Activated naive CD4-positive, alpha-beta T cell treated with Interleukin-2 at 50 U/mL for 16 hours (primary cell): ENCODE measurements around the gene CDADC1.
A peak's percentile ranks its signal among the peaks of the same experiment; 100 is the strongest.
"Not testable (repeated sequence)": the region's sequence is repeated elsewhere in the genome, so short reads cannot be mapped to it uniquely, and the experiment has no call there.

Experiments
- DNase-seq: peaks from one replicate; pipeline ENCODE4 v3.0.0-alpha.2; 2020

Gene CDADC1

GRCh38 chr13:49240017-49240416 is 7.7 kb upstream of the CDADC1 start:
- DNase-seq = peak; percentile 41

DNA sequence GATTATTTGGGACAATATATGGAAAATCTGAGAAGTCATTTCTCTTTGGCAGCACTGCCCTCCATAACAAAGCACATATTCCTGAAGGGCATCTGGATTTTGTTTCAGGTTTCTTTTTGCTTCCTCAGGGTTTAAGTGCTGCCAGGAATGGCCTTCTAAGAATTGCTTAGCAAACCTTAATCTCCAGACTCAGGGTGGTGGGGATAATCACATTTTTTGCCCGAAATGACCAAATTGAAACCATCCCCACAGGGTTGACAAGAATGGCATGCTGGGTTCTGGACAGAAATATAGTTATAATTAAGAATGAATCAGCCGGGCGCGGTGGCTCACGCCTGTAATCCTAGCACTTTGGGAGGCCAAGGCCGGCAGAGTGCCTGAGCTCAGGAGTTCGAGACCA is 6.4 kb upstream of the CDADC1 start:
- no peak for DNase-seq

DNA sequence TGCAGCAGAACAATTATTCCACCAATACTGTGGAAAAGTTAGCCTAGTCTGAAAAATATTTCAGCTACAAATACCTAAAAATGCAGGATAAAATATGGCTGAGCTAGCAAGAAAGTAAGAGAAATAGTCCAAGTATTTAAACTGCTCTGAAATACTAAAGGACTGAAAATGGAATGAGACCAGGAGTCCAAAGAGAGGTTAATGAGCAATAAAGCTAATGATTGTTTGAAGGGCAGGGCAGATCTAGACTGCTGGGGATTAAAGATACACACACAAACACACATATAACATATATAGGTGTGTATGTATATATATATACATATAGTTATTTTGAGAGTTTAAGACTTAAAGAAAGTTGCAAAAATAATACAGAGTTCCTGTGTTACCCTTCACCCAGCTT is 2.6 kb upstream of the CDADC1 start:
- no peak for DNase-seq

- DNase-seq = no peak
Observed at GRCh38 chr13:49246850-49247642, 679 bp upstream of the CDADC1 start.

GRCh38 chr13:49248622-49249002 is 887 bp downstream of the CDADC1 start:
- DNase-seq = no peak

GRCh38 chr13:49251326-49251725 is 3.6 kb downstream of the CDADC1 start:
- DNase-seq = no peak

- no peak for DNase-seq
Observed at GRCh38 chr13:49253310-49253709, 5.6 kb downstream of the CDADC1 start.

GRCh38 chr13:49254007-49254406 is 6.3 kb downstream of the CDADC1 start:
- no peak for DNase-seq

GRCh38 chr13:49256841-49257240 is 9.1 kb downstream of the CDADC1 start:
- no peak for DNase-seq

- DNase-seq = no peak
Observed at GRCh38 chr13:49258089-49258796, 10.5 kb downstream of the CDADC1 start.

GRCh38 chr13:49259586-49259985 is 11.9 kb downstream of the CDADC1 start:
- no peak for DNase-seq

- DNase-seq = no peak
Observed at GRCh38 chr13:49262634-49263033, 14.9 kb downstream of the CDADC1 start.

- DNase-seq = no peak
Observed at GRCh38 chr13:49265822-49266221, 18.1 kb downstream of the CDADC1 start.

DNA sequence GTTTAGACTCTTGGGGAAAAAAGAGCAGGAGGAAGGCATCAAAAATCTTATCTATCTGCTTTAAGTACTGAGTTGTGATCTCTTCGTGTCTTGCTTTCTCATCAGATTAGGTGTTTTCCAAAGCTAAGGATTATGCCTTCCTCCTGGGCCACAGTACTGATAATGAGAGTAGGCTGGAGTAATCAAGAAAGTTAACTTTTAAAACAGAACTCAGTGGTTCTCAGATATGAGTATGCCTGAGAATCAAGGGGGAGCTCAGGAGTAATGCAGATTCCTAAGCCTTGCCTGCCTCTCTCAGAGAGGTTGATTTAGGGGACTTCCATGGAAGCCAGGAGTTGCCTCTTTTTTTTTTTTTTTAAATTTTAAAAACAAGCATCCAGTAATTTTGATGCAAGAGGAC is 23.5 kb downstream of the CDADC1 start:
- DNase-seq = no peak

DNA sequence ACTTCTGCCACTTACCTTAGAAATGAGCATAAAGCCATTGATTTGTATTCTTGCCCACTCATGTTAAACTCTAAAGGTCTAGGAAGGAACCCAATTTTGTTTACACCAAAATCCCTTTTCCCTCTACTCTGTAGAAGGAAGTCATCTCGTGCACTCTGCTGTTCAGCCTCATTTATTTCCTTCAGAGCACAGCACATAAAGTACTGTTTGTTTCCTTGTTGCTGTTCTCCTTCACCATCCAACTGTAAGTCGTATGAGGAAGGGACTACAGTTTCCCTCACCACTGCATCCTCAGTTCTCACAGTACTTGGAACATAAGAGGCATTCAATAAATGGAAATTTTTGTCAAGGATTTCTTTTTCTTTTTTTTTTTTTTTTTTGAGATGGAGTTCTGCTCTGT is 24.6 kb downstream of the CDADC1 start:
- no peak for DNase-seq

GRCh38 chr13:49278211-49278610 is 30.5 kb downstream of the CDADC1 start:
- DNase-seq = no peak

DNA sequence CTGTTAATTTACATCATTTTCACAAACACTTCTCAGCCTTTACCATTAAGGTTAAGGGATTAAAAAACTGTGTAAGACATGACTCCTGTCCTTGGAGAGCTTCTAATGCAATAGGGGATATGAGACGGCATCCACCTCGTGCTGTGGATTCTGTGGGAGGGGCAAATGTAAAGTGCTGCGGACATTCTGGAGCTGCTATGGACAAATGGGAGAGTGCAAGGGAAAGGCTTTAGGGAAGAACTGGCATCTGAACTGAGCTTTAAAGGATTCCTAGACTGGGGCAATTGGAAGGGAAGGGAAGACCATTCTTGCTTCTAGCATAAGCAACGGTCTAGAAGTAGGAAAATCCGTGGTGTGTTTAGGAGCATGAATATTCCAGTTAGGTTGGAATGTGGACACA is 31.4 kb downstream of the CDADC1 start:
- no peak for DNase-seq

GRCh38 chr13:49279885-49280284 is 32.2 kb downstream of the CDADC1 start:
- DNase-seq = no peak

- no peak for DNase-seq
Observed at GRCh38 chr13:49287995-49288394, 40.3 kb downstream of the CDADC1 start.

DNA sequence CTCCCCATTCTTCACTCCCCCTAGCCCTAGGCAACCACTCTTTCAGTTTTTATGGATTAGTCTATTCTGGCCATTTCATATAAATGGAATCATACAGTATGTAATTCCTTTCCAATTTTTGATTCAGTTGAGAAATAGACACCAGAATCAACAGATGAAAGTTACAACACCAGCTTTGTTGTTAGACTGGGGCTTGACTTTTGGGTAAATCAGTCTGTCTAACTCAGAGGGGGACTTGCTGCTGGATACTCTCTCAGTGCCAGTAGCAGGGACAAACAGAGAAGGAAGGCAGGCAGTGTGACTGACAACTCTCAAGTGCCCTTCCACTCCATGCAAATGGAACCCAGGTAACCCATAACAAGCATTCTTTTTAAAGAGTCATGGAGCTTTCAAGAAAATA is 40.7 kb downstream of the CDADC1 start:
- no peak for DNase-seq

GRCh38 chr13:49292742-49293486 is 45.2 kb downstream of the CDADC1 start:
- no peak for DNase-seq

DNA sequence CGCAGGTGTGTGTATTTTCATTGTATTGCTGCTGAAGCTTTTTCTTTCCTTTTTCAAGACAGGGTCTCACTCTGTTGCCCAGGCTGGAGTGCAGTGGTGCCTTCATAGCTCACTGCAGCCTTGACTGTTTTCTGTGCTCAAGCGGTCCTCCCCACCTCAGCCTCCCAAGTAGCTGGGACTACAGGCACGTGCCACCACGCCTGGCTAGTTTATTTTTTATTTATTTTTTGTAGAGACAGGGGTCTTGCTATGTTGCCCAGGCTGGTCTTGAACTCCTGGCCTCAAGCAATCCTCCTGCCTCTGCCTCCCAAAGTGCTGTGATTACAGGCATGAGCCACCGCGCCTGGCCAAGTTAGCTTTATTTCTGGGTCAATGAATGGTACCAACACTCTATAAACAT is 47.0 kb downstream of the CDADC1 start:
- not testable (repeated sequence) for DNase-seq

- no peak for DNase-seq
Observed at GRCh38 chr13:49295244-49295643, 47.5 kb downstream of the CDADC1 start.

DNA sequence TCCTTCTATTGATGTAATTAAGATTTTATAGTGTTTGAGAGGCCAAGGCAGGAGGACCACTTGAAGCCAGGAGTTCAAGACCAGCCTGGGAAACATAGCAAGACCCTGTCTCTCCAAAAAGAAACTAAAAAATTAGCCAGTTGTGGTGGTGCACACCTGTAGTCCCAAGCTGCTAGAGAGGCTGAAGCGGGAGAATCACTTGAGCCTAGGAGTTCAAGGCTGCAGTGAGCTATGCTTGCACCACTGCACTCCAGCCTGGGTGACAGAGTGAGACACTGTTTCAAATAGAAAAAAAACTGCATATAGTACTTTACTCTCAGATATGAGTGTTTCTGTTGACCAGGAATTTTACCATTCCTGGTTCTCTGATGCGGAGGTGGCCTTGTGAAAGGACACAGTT is 48.9 kb downstream of the CDADC1 start:
- no peak for DNase-seq
